HCT116 (cell line): ENCODE results near the gene TMTC3. TPM values are rescaled to one million over a fixed set of nuclear protein-coding genes. Genes with fewer than 3 reads are reported as not detected.

ENCODE experiments used
- ATAC-seq: fragments of 200-7000 bp; cut with Tn5 transposase; 2 replicates; pipeline ENCODE4 v1.9.1; 2020; ENCODE audit warnings: mild to moderate bottlenecking, moderate library complexity
- BruUV-seq: library from RNA; stranded (reverse); fragments of 400-500 nt; replicated peaks from 2 replicates; lab custom pipeline; 2021; lab: Mats Ljungman, UMichigan
- CTCF ChIA-PET: fragments of 300-600 bp; sonication (Branson Sonifier 250); formaldehyde crosslinking; loops from one replicate; lab custom pipeline; 2021; ENCODE audit warnings: antibody characterized with exemption; lab: Charles Lee
- POLR2A ChIA-PET: fragments of 300-600, 350-600 bp; sonication (Branson Sonifier 250); formaldehyde crosslinking; loops from one replicate; lab custom pipeline; 2021; ENCODE audit warnings: antibody characterized with exemption; lab: Charles Lee
- RAD21 ChIA-PET, 2 experiments: fragments of 300-600 bp; sonication (Branson Sonifier 250); formaldehyde crosslinking; loops; one replicate each; lab custom pipeline; 2023; ENCODE audit warnings: low total read pairs in 2 of 2; ENCODE audit not compliant: uncharacterized antibody in 2 of 2, unreplicated experiment in 2 of 2, low non-redundant PET in 1 of 2; lab: Charles Lee
- DNase-seq: peaks from one replicate; pipeline ENCODE4 v3.0.0-alpha.2; 2010; ENCODE audit warnings: low read depth, low spot score
- H2AFZ ChIP-seq: fragments of 200-600 bp; shearing (Covaris generic), sonication (generic); 2 replicates; pipeline ENCODE4 v1.6.1; 2017; ENCODE audit warnings: low read depth, mixed run types, mixed read lengths, antibody characterized with exemption, low read length; ENCODE audit not compliant: poor library complexity, severe bottlenecking
- H3K27ac ChIP-seq: 2 replicates; pipeline ENCODE4 v1.5.1; 2012; ENCODE audit warnings: low read depth, low read length
- H3K27me3 ChIP-seq: fragments of 200-600 bp; sonication (generic); 2 replicates; pipeline ENCODE4 v1.6.1; 2016; ENCODE audit warnings: mixed run types, low read length, mixed read lengths; ENCODE audit not compliant: insufficient read depth
- H3K36me3 ChIP-seq, 2 experiments: fragments of 200-500 bp in 1 of 2; fragments of 200-600 bp in 1 of 2; sonication (Bioruptor generic) in 1 of 2; sonication (generic) in 1 of 2; 2 replicates each; pipeline versions ENCODE4 v1.5.1 to v1.6.1; 2014 to 2016; ENCODE audit warnings: low read length in 2 of 2, inconsistent platforms in 1 of 2, mixed read lengths in 1 of 2, mixed run types in 1 of 2; ENCODE audit not compliant: insufficient read depth in 2 of 2, control insufficient read depth in 1 of 2
- H3K4me1 ChIP-seq, 2 experiments: fragments of 200-600 bp in 1 of 2; sonication (generic) in 1 of 2; 2 replicates each; pipeline versions ENCODE4 v1.5.1 to v1.6.1; 2012 to 2017; ENCODE audit warnings: low read length in 2 of 2, inconsistent platforms in 1 of 2, mild to moderate bottlenecking in 1 of 2, mixed read lengths in 1 of 2, mixed run types in 1 of 2, moderate library complexity in 1 of 2; ENCODE audit not compliant: insufficient read depth in 2 of 2, control insufficient read depth in 1 of 2
- H3K4me2 ChIP-seq: fragments of 200-600 bp; sonication (generic); 2 replicates; pipeline ENCODE4 v1.6.1; 2017; ENCODE audit warnings: mixed run types, low read length, mixed read lengths
- H3K4me3 ChIP-seq, 2 experiments: fragments of 200-600 bp in 1 of 2; sonication (generic) in 1 of 2; replicated peaks in 1 of 2; 2 replicates each; pipeline ENCODE4 v1.5.1; 2011 to 2016; ENCODE audit warnings: low read length in 2 of 2, control low read depth in 1 of 2, low read depth in 1 of 2, mild to moderate bottlenecking in 1 of 2, mixed read lengths in 1 of 2, mixed run types in 1 of 2
- H3K79me2 ChIP-seq: fragments of 200-600 bp; sonication (generic); 2 replicates; pipeline ENCODE4 v1.6.1; 2017; ENCODE audit warnings: mild to moderate bottlenecking, mixed run types, low read length, moderate library complexity, mixed read lengths; ENCODE audit not compliant: insufficient read depth
- H3K9ac ChIP-seq: fragments of 200-600 bp; sonication (generic); 2 replicates; pipeline ENCODE4 v1.6.1; 2016; ENCODE audit warnings: low read length, mixed read lengths
- H3K9me2 ChIP-seq: fragments of 200-600 bp; sonication (generic), shearing (Covaris generic); 2 replicates; pipeline ENCODE4 v1.6.1; 2017; ENCODE audit warnings: mixed run types, mild to moderate bottlenecking, moderate library complexity; ENCODE audit not compliant: insufficient read depth
- H3K9me3 ChIP-seq, 2 experiments: fragments of 200-500 bp in 1 of 2; fragments of 200-600 bp in 1 of 2; sonication (Bioruptor generic) in 1 of 2; sonication (generic) in 1 of 2; 2 replicates each; pipeline ENCODE4 v1.6.1; 2014 to 2017; ENCODE audit warnings: low read length in 2 of 2, mixed read lengths in 2 of 2, inconsistent platforms in 1 of 2, low read depth in 1 of 2, mild to moderate bottlenecking in 1 of 2, mixed run types in 1 of 2, moderate library complexity in 1 of 2; ENCODE audit not compliant: control insufficient read depth in 1 of 2, insufficient read depth in 1 of 2
- H4K20me1 ChIP-seq: fragments of 200-600 bp; sonication (generic), shearing (Covaris generic); 2 replicates; pipeline ENCODE4 v1.6.1; 2017; ENCODE audit warnings: mixed run types, mild to moderate bottlenecking, moderate library complexity; ENCODE audit not compliant: insufficient read depth
- EGR1 ChIP-seq: IDR thresholded peaks from 2 replicates; pipeline ENCODE4 v1.6.1; 2012; ENCODE audit warnings: low read depth
- EZH2phosphoT487 ChIP-seq: fragments of 200-600 bp; IDR thresholded peaks from 2 replicates; pipeline ENCODE4 v1.6.1; 2018; ENCODE audit warnings: antibody characterized with exemption, borderline replicate concordance
- FOSL1 ChIP-seq: IDR thresholded peaks from 2 replicates; pipeline ENCODE4 v1.6.1; 2012; ENCODE audit warnings: low read depth
- POLR2AphosphoS5 ChIP-seq: IDR thresholded peaks from 2 replicates; pipeline ENCODE4 v1.6.1; 2011; ENCODE audit warnings: mild to moderate bottlenecking, low read depth, low read length, moderate library complexity
- REST ChIP-seq: IDR thresholded peaks from 2 replicates; pipeline ENCODE4 v1.6.1; 2012; ENCODE audit warnings: low read depth
- SIN3A ChIP-seq: IDR thresholded peaks from 2 replicates; pipeline ENCODE4 v1.6.1; 2012; ENCODE audit warnings: low read depth
- SRF ChIP-seq: IDR thresholded peaks from 2 replicates; pipeline ENCODE4 v1.6.1; 2012; ENCODE audit warnings: low read depth
- intact Hi-C: fragments of 100-400 bp; cut with micrococcal nuclease; formaldehyde crosslinking; loops from 2 replicates; pipeline ENCODE4 v1.10.0; 2022
- total RNA-seq: library from RNA; stranded (reverse); gene quantifications from one replicate; pipeline ENCODE4 v1.2.1, GENCODE V29; 2021; ENCODE audit not compliant: unreplicated experiment

TMTC3 gene
- total RNA-seq, 1 experiment from 2014 or later = 22.5 TPM

- Histone ChIP-seq H3K36me3 (no peaks in the 10 kb centered on the region; a peak in 1 of 4 replicates), H3K9ac (peak overlapping the region; percentile 62), H3K79me2 (peaks cover 39% of the 10 kb centered on the region), H3K9me2 (no peaks in the 10 kb centered on the region), H2AFZ (peak overlapping the region; percentile 11), H3K4me1 (peaks cover 3 to 9% of the 10 kb centered on the region in 2 experiments; a peak in 3 of 4 replicates), H3K4me2 (peak overlapping the region; percentile 89), H3K27me3 (no peaks in the 10 kb centered on the region), H3K27ac (peak overlapping the region; percentile 56)
- DNase-seq = no peak
- ChIA-PET RAD21 (no interaction called here), POLR2A (interaction anchor here (1.0 kb wide), 1 partner anchor 439 kb away, joined by 3 read pairs; the partner anchor contains the start of gene KITLG), CTCF (interaction anchor here (0.7 to 1.3 kb wide), 2 partner anchors 30 to 852 kb away, joined by 3 read pairs; no protein-coding TSS in a partner anchor)
- intact Hi-C loops = no loop called here
- TF ChIP-seq SIN3A = peak; percentile 46; the same call in 1 of the 2 replicates
- TF ChIP-seq POLR2AphosphoS5 = no peak
- 0 out of 2 replicates have a peak, but pooled peaks have one; percentile 11 for TF ChIP-seq EGR1
- TF ChIP-seq REST = no peak
- TF ChIP-seq, all 23 proteins: peak for 2
- no peaks in the 10 kb centered on the region for H3K9me3 ChIP-seq
- ATAC-seq = no peak; the same call in 1 of the 2 replicates
- BruUV-seq = TSS peak; percentile 76
- H4K20me1 ChIP-seq = no peaks in the 10 kb centered on the region
- H3K4me3 ChIP-seq = peak overlapping the region; percentile 75 to 91
Observed at GRCh38 chr12:88141425-88141773, 708 bp upstream of the TMTC3 start.

GRCh38 chr12:88142610-88142991 is 494 bp downstream of the TMTC3 start:
- H3K4me2 ChIP-seq = peak overlapping the region; percentile 89
- ChIA-PET CTCF (interaction anchor here (1.3 to 1.6 kb wide), 2 partner anchors 31 to 157 kb away, joined by 3 read pairs; no protein-coding TSS in a partner anchor), RAD21 (no interaction called here), POLR2A (interaction anchor here (1.0 kb wide), 1 partner anchor 437 kb away, joined by 3 read pairs; the partner anchor contains the start of gene KITLG)
- peaks cover 3 to 9% of the 10 kb centered on the region in 2 experiments; a peak in 3 of 4 replicates for H3K4me1 ChIP-seq
- H4K20me1 ChIP-seq = no peaks in the 10 kb centered on the region
- H3K27me3 ChIP-seq = no peaks in the 10 kb centered on the region
- ATAC-seq (peak; percentile 13), DNase-seq (no peak)
- peak overlapping the region; percentile 75 to 91 for H3K4me3 ChIP-seq
- BruUV-seq = TSS peak; percentile 70
- H3K9me2 ChIP-seq = no peaks in the 10 kb centered on the region
- peaks cover 45% of the 10 kb centered on the region for H3K79me2 ChIP-seq
- H3K9ac ChIP-seq = peak overlapping the region; percentile 75
- intact Hi-C loops = no loop called here
- peak overlapping the region; percentile 51 for H3K27ac ChIP-seq
- peak overlapping the region; percentile 80 for H2AFZ ChIP-seq
- H3K9me3 ChIP-seq = no peaks in the 10 kb centered on the region
- TF ChIP-seq SRF = no peak
- TF ChIP-seq POLR2AphosphoS5 = no peak
- no peak for TF ChIP-seq EZH2phosphoT487
- no peak for TF ChIP-seq FOSL1
- TF ChIP-seq REST = no peak
- no peaks in the 10 kb centered on the region; a peak in 1 of 4 replicates for H3K36me3 ChIP-seq
